ENCODE measurements around the gene BCAS3. TPM values are rescaled to one million over a fixed set of nuclear protein-coding genes. Genes with fewer than 3 reads are reported as not detected.

BCAS3 gene
- total and polyA plus RNA-seq, 2 donors (not counting 1 experiment from before 2014, with no cell fraction given), result 13.9 to 73.4 TPM

DNA sequence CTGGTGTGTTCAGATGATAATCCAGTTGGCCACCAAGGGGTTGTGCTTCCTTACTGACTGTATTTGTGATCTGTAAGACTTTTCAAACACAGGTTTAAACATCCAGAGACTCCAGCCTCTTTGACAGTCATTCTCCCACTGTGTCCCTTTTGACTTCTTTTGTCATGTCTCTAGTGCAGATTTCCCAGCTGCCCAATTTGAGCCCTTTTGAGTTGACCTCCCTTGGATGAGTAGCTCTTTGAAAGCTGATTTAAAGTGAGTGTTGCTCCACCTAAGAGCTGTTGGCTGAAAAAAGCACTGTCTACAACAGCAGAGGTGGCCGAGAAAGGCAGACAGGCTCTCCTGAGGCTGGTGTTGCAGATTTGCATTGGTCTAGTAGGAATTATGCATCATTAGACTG is 533.6 kb downstream of the BCAS3 start:
- Histone ChIP-seq H3K36me3 (replicated peaks in 1 of 2; ENCODE audit: control extremely low read depth in 1 of 2, control insufficient read depth in 1 of 2, extremely low read depth in 1 of 2, insufficient read depth in 2 of 2, low read length in 1 of 2) (no peaks in the 10 kb centered on the region), H3K79me2 (ENCODE audit: control insufficient read depth, insufficient read depth, low read length) (no peaks in the 10 kb centered on the region), H3K4me2 (replicated peaks; ENCODE audit: low read depth, low read length, poor library complexity, severe bottlenecking) (no peak overlapping the region), H3K4me3 (ENCODE audit: control extremely low read depth in 1 of 5, extremely low read depth in 1 of 5, insufficient read depth in 1 of 5, low read depth in 2 of 5, low read length in 4 of 5) (no peak overlapping the region), H4K20me1 (ENCODE audit: control insufficient read depth, insufficient read depth, low read length, poor library complexity, severe bottlenecking) (no peaks in the 10 kb centered on the region), H3K27ac (ENCODE audit: low read length in 2 of 2) (no peak overlapping the region), H3K9ac (ENCODE audit: low read length) (no peak overlapping the region), H3K9me3 (ENCODE audit: control extremely low read depth in 1 of 3, control insufficient read depth in 2 of 3, insufficient read depth in 1 of 3, low read length in 2 of 3) (no peaks in the 10 kb centered on the region), H3K27me3 (replicated peaks in 1 of 4; ENCODE audit: control extremely low read depth in 1 of 4, control insufficient read depth in 3 of 4, insufficient read depth in 4 of 4, low read length in 3 of 4) (no peaks in the 10 kb centered on the region), H2AFZ (ENCODE audit: insufficient read depth, low read depth, low read length, poor library complexity, severe bottlenecking) (no peak overlapping the region), H3K4me1 (ENCODE audit: control insufficient read depth in 2 of 2, insufficient read depth in 2 of 2, low read length in 2 of 2) (no peaks in the 10 kb centered on the region)
- WGBS (ENCODE audit: insufficient coverage), result no CpG with 5 or more reads among the region's 1 CpG
- intact Hi-C loops (cut with micrococcal nuclease), result no loop called here
- DNase-seq (no peak), ATAC-seq (ENCODE audit: low read depth) (no peak)
- H3K27ac Mint-ChIP-seq, result no peak overlapping the region
- ChIA-PET POLR2A (no interaction called here), CTCF (no interaction called here)
- no peaks in the 10 kb centered on the region for H3K27me3 Mint-ChIP-seq
- H3K4me3 Mint-ChIP-seq, result no peak overlapping the region
- H3K4me1 Mint-ChIP-seq, result no peaks in the 10 kb centered on the region
- TF ChIP-seq EZH2 (IDR thresholded peaks at IDR 0.05; ENCODE audit: borderline replicate concordance, insufficient read depth, low read depth, low read length, poor library complexity, severe bottlenecking), result no peak
- TF ChIP-seq CTCF (IDR thresholded peaks at IDR 0.05), result no peak
- no peaks in the 10 kb centered on the region for H3K9me3 Mint-ChIP-seq (ENCODE audit: insufficient read depth)

DNA sequence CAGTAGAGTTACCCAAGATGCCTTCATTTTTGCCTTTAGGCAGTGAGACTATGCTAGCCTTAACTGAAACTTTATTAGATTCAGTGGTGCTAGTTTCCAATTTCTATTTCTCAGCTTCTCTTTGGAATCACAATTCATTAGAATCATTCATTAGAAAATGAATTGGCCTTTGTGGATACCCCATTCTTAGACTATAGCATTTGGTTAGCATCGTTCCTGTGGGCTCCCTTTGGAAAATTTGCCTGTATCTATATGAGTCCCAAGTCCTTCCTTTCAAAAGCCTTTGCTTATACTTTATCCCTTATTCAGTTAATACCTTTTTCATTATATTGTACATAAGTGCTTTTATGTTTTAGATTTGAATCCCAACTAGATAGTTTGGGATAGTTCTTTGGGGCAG is 535.0 kb downstream of the BCAS3 start:
- no peaks in the 10 kb centered on the region for H3K9me3 ChIP-seq (ENCODE audit: control extremely low read depth in 1 of 3, control insufficient read depth in 2 of 3, insufficient read depth in 1 of 3, low read length in 2 of 3)
- no peaks in the 10 kb centered on the region for H3K27me3 Mint-ChIP-seq
- no peaks in the 10 kb centered on the region for H3K4me1 ChIP-seq (ENCODE audit: control insufficient read depth in 2 of 2, insufficient read depth in 2 of 2, low read length in 2 of 2)
- no peaks in the 10 kb centered on the region for H3K4me1 Mint-ChIP-seq
- no peak overlapping the region for H3K4me3 Mint-ChIP-seq
- ChIA-PET POLR2A (no interaction called here), CTCF (no interaction called here)
- H3K4me2 ChIP-seq (replicated peaks; ENCODE audit: low read depth, low read length, poor library complexity, severe bottlenecking), result no peak overlapping the region
- H2AFZ ChIP-seq (ENCODE audit: insufficient read depth, low read depth, low read length, poor library complexity, severe bottlenecking), result no peak overlapping the region
- intact Hi-C loops (cut with micrococcal nuclease), result no loop called here
- H3K27ac ChIP-seq (ENCODE audit: low read length in 2 of 2), result no peak overlapping the region
- no peak overlapping the region for H3K9ac ChIP-seq (ENCODE audit: low read length)
- no peaks in the 10 kb centered on the region for H3K79me2 ChIP-seq (ENCODE audit: control insufficient read depth, insufficient read depth, low read length)
- no peaks in the 10 kb centered on the region for H3K9me3 Mint-ChIP-seq (ENCODE audit: insufficient read depth)
- no peak overlapping the region for H3K27ac Mint-ChIP-seq
- H3K27me3 ChIP-seq (replicated peaks in 1 of 4; ENCODE audit: control extremely low read depth in 1 of 4, control insufficient read depth in 3 of 4, insufficient read depth in 4 of 4, low read length in 3 of 4), result no peaks in the 10 kb centered on the region
- H4K20me1 ChIP-seq (ENCODE audit: control insufficient read depth, insufficient read depth, low read length, poor library complexity, severe bottlenecking), result no peaks in the 10 kb centered on the region
- H3K36me3 ChIP-seq (replicated peaks in 1 of 2; ENCODE audit: control extremely low read depth in 1 of 2, control insufficient read depth in 1 of 2, extremely low read depth in 1 of 2, insufficient read depth in 2 of 2, low read length in 1 of 2), result no peaks in the 10 kb centered on the region
- no CpG with 5 or more reads among the region's 1 CpG for WGBS (ENCODE audit: insufficient coverage)
- DNase-seq, result no peak
- no peak overlapping the region for H3K4me3 ChIP-seq (ENCODE audit: control extremely low read depth in 1 of 5, extremely low read depth in 1 of 5, insufficient read depth in 1 of 5, low read depth in 2 of 5, low read length in 4 of 5)
- TF ChIP-seq EZH2 (IDR thresholded peaks at IDR 0.05; ENCODE audit: borderline replicate concordance, insufficient read depth, low read depth, low read length, poor library complexity, severe bottlenecking), result no peak
- no peak for TF ChIP-seq CTCF (IDR thresholded peaks at IDR 0.05)
- ATAC-seq (ENCODE audit: low read depth), result no peak
